ENCODE results near the gene MIR17HG. TPM values are rescaled to one million over a fixed set of nuclear protein-coding genes. Genes with fewer than 3 reads are reported as not detected.
"Not testable (repeated sequence)": the region's sequence is repeated elsewhere in the genome, so short reads cannot be mapped to it uniquely, and the experiment has no call there.

Gene MIR17HG
- total RNA-seq, 1 donor from 2014 or later, result 16.7 TPM

- Histone ChIP-seq H3K4me3 (ENCODE audit: low read length in 3 of 3) (no peak overlapping the region), H3K27me3 (ENCODE audit: control insufficient read depth in 3 of 3, insufficient read depth in 3 of 3, low read length in 3 of 3) (no peaks in the 10 kb centered on the region), H3K9me3 (ENCODE audit: control insufficient read depth in 3 of 3, low read length in 3 of 3) (no peaks in the 10 kb centered on the region), H3K9ac (ENCODE audit: low read depth in 1 of 3, low read length in 3 of 3) (no peak overlapping the region), H3K27ac (ENCODE audit: low read depth, low read length) (no peak overlapping the region), H3K36me3 (ENCODE audit: control insufficient read depth in 3 of 3, insufficient read depth in 3 of 3, low read length in 3 of 3) (no peaks in the 10 kb centered on the region), H3K4me1 (ENCODE audit: control insufficient read depth in 3 of 3, insufficient read depth in 3 of 3, low read length in 3 of 3) (no peaks in the 10 kb centered on the region)
Observed at GRCh38 chr13:91331047-91331915, 16.2 kb upstream of the MIR17HG start.

- Histone ChIP-seq H3K27ac (ENCODE audit: low read depth, low read length) (no peak overlapping the region), H3K9ac (ENCODE audit: low read depth in 1 of 3, low read length in 3 of 3) (no peak overlapping the region), H3K9me3 (ENCODE audit: control insufficient read depth in 3 of 3, low read length in 3 of 3) (no peaks in the 10 kb centered on the region), H3K27me3 (ENCODE audit: control insufficient read depth in 3 of 3, insufficient read depth in 3 of 3, low read length in 3 of 3) (no peaks in the 10 kb centered on the region), H3K4me1 (ENCODE audit: control insufficient read depth in 3 of 3, insufficient read depth in 3 of 3, low read length in 3 of 3) (peaks cover 3 to 16% (median 12%) of the 10 kb centered on the region in 3 donors), H3K4me3 (ENCODE audit: low read length in 3 of 3) (no peak overlapping the region), H3K36me3 (ENCODE audit: control insufficient read depth in 3 of 3, insufficient read depth in 3 of 3, low read length in 3 of 3) (peaks cover 0 to 7% (median 0%) of the 10 kb centered on the region in 3 donors)
Observed at GRCh38 chr13:91346062-91346461, 1.4 kb upstream of the MIR17HG start.

GRCh38 chr13:91346850-91347201 is 661 bp upstream of the MIR17HG start:
- H3K36me3 ChIP-seq (ENCODE audit: control insufficient read depth in 3 of 3, insufficient read depth in 3 of 3, low read length in 3 of 3), result peaks cover 0 to 10% (median 0%) of the 10 kb centered on the region in 3 donors
- no peaks in the 10 kb centered on the region for H3K27me3 ChIP-seq (ENCODE audit: control insufficient read depth in 3 of 3, insufficient read depth in 3 of 3, low read length in 3 of 3)
- peak overlapping the region; percentile 42 for H3K27ac ChIP-seq (ENCODE audit: low read depth, low read length)
- peak overlapping the region; percentile 65 to 83 (median 72) for H3K4me3 ChIP-seq (ENCODE audit: low read length in 3 of 3)
- peaks cover 3 to 16% (median 13%) of the 10 kb centered on the region in 3 donors for H3K4me1 ChIP-seq (ENCODE audit: control insufficient read depth in 3 of 3, insufficient read depth in 3 of 3, low read length in 3 of 3)
- peak overlapping the region; percentile 27 to 75 (median 55) for H3K9ac ChIP-seq (ENCODE audit: low read depth in 1 of 3, low read length in 3 of 3)
- no peaks in the 10 kb centered on the region for H3K9me3 ChIP-seq (ENCODE audit: control insufficient read depth in 3 of 3, low read length in 3 of 3)

- Histone ChIP-seq H3K4me3 (ENCODE audit: low read length in 3 of 3) (peak overlapping the region; percentile 48 to 83 (median 81)), H3K27ac (ENCODE audit: low read depth, low read length) (peak overlapping the region; percentile 78), H3K9me3 (ENCODE audit: control insufficient read depth in 3 of 3, low read length in 3 of 3) (no peaks in the 10 kb centered on the region), H3K36me3 (ENCODE audit: control insufficient read depth in 3 of 3, insufficient read depth in 3 of 3, low read length in 3 of 3) (peaks cover 0 to 14% (median 2%) of the 10 kb centered on the region in 3 donors), H3K4me1 (ENCODE audit: control insufficient read depth in 3 of 3, insufficient read depth in 3 of 3, low read length in 3 of 3) (peaks cover 3 to 16% (median 13%) of the 10 kb centered on the region in 3 donors), H3K9ac (ENCODE audit: low read depth in 1 of 3, low read length in 3 of 3) (peak overlapping the region; percentile 73 to 89 (median 80)), H3K27me3 (ENCODE audit: control insufficient read depth in 3 of 3, insufficient read depth in 3 of 3, low read length in 3 of 3) (no peaks in the 10 kb centered on the region)
Observed at GRCh38 chr13:91347996-91348905, 764 bp downstream of the MIR17HG start.

GRCh38 chr13:91348906-91349435 is 1.5 kb downstream of the MIR17HG start:
- Histone ChIP-seq H3K36me3 (ENCODE audit: control insufficient read depth in 3 of 3, insufficient read depth in 3 of 3, low read length in 3 of 3) (peaks cover 0 to 16% (median 5%) of the 10 kb centered on the region in 3 donors), H3K4me1 (ENCODE audit: control insufficient read depth in 3 of 3, insufficient read depth in 3 of 3, low read length in 3 of 3) (peaks cover 3 to 16% (median 13%) of the 10 kb centered on the region in 3 donors), H3K27me3 (ENCODE audit: control insufficient read depth in 3 of 3, insufficient read depth in 3 of 3, low read length in 3 of 3) (no peaks in the 10 kb centered on the region), H3K4me3 (ENCODE audit: low read length in 3 of 3) (peak overlapping the region; percentile 74 to 83 (median 81)), H3K9me3 (ENCODE audit: control insufficient read depth in 3 of 3, low read length in 3 of 3) (no peaks in the 10 kb centered on the region), H3K9ac (ENCODE audit: low read depth in 1 of 3, low read length in 3 of 3) (peak overlapping the region; percentile 14 to 89 (median 35)), H3K27ac (ENCODE audit: low read depth, low read length) (no peak overlapping the region)

GRCh38 chr13:91349992-91350911 is 2.8 kb downstream of the MIR17HG start:
- Histone ChIP-seq H3K36me3 (ENCODE audit: control insufficient read depth in 3 of 3, insufficient read depth in 3 of 3, low read length in 3 of 3) (peaks cover 0 to 20% (median 5%) of the 10 kb centered on the region in 3 donors), H3K27me3 (ENCODE audit: control insufficient read depth in 3 of 3, insufficient read depth in 3 of 3, low read length in 3 of 3) (no peaks in the 10 kb centered on the region), H3K4me1 (ENCODE audit: control insufficient read depth in 3 of 3, insufficient read depth in 3 of 3, low read length in 3 of 3) (peaks cover 3 to 16% (median 13%) of the 10 kb centered on the region in 3 donors), H3K27ac (ENCODE audit: low read depth, low read length) (no peak overlapping the region), H3K9me3 (ENCODE audit: control insufficient read depth in 3 of 3, low read length in 3 of 3) (no peaks in the 10 kb centered on the region), H3K9ac (ENCODE audit: low read depth in 1 of 3, low read length in 3 of 3) (no peak overlapping the region), H3K4me3 (ENCODE audit: low read length in 3 of 3) (no peak overlapping the region)

GRCh38 chr13:91351123-91351522 is 3.6 kb downstream of the MIR17HG start:
- Histone ChIP-seq H3K36me3 (ENCODE audit: control insufficient read depth in 3 of 3, insufficient read depth in 3 of 3, low read length in 3 of 3) (peaks cover 0 to 21% (median 9%) of the 10 kb centered on the region in 3 donors), H3K4me1 (ENCODE audit: control insufficient read depth in 3 of 3, insufficient read depth in 3 of 3, low read length in 3 of 3) (peaks cover 3 to 16% (median 13%) of the 10 kb centered on the region in 3 donors), H3K27ac (ENCODE audit: low read depth, low read length) (no peak overlapping the region), H3K9me3 (ENCODE audit: control insufficient read depth in 3 of 3, low read length in 3 of 3) (no peaks in the 10 kb centered on the region), H3K9ac (ENCODE audit: low read depth in 1 of 3, low read length in 3 of 3) (no peak overlapping the region), H3K27me3 (ENCODE audit: control insufficient read depth in 3 of 3, insufficient read depth in 3 of 3, low read length in 3 of 3) (no peaks in the 10 kb centered on the region), H3K4me3 (ENCODE audit: low read length in 3 of 3) (no peak overlapping the region)

GRCh38 chr13:91351980-91352379 is 4.5 kb downstream of the MIR17HG start:
- Histone ChIP-seq H3K4me3 (ENCODE audit: low read length in 3 of 3) (no peak overlapping the region), H3K9me3 (ENCODE audit: control insufficient read depth in 3 of 3, low read length in 3 of 3) (no peaks in the 10 kb centered on the region), H3K4me1 (ENCODE audit: control insufficient read depth in 3 of 3, insufficient read depth in 3 of 3, low read length in 3 of 3) (peaks cover under 1 to 11% (median 10%) of the 10 kb centered on the region in 3 donors), H3K27me3 (ENCODE audit: control insufficient read depth in 3 of 3, insufficient read depth in 3 of 3, low read length in 3 of 3) (no peaks in the 10 kb centered on the region), H3K27ac (ENCODE audit: low read depth, low read length) (no peak overlapping the region), H3K9ac (ENCODE audit: low read depth in 1 of 3, low read length in 3 of 3) (no peak overlapping the region), H3K36me3 (ENCODE audit: control insufficient read depth in 3 of 3, insufficient read depth in 3 of 3, low read length in 3 of 3) (peaks cover 0 to 24% (median 9%) of the 10 kb centered on the region in 3 donors)

GRCh38 chr13:91352891-91353290 is 5.4 kb downstream of the MIR17HG start:
- not testable (repeated sequence) for H3K9me3 ChIP-seq (ENCODE audit: control insufficient read depth in 3 of 3, low read length in 3 of 3); H3K9ac ChIP-seq (ENCODE audit: low read depth in 1 of 3, low read length in 3 of 3); H3K4me1 ChIP-seq (ENCODE audit: control insufficient read depth in 3 of 3, insufficient read depth in 3 of 3, low read length in 3 of 3); H3K27ac ChIP-seq (ENCODE audit: low read depth, low read length); H3K4me3 ChIP-seq (ENCODE audit: low read length in 3 of 3); H3K27me3 ChIP-seq (ENCODE audit: control insufficient read depth in 3 of 3, insufficient read depth in 3 of 3, low read length in 3 of 3)
- H3K36me3 ChIP-seq (ENCODE audit: control insufficient read depth in 3 of 3, insufficient read depth in 3 of 3, low read length in 3 of 3), result peaks cover 0 to 24% (median 9%) of the 10 kb centered on the region in 3 donors
